H1 (cell line): ENCODE data around the gene LHFPL2. TPM values are rescaled to one million over a fixed set of nuclear protein-coding genes. Genes with fewer than 3 reads are reported as not detected.

ENCODE experiments used
- ATF3 ChIP-seq: IDR thresholded peaks from 2 replicates; pipeline ENCODE4 v1.6.1; 2011; ENCODE audit warnings: low read depth, mild to moderate bottlenecking, low read length; ENCODE audit not compliant: insufficient read depth
- POLR2AphosphoS5 ChIP-seq: IDR thresholded peaks from 2 replicates; pipeline ENCODE4 v1.6.1; 2011; ENCODE audit warnings: low read depth, low read length
- RFX5 ChIP-seq: IDR thresholded peaks from 2 replicates; pipeline ENCODE4 v1.6.1; 2011; ENCODE audit warnings: low read depth, low read length, improper control_type of control experiment, borderline replicate concordance
- RXRA ChIP-seq: IDR thresholded peaks from 2 replicates; pipeline ENCODE4 v1.6.1; 2011; ENCODE audit warnings: low read depth, mild to moderate bottlenecking, low read length, moderate library complexity; ENCODE audit not compliant: insufficient read depth
- SP1 ChIP-seq: IDR thresholded peaks from 2 replicates; pipeline ENCODE4 v1.6.1; 2011; ENCODE audit warnings: low read depth, low read length
- TCF12 ChIP-seq: IDR thresholded peaks from 2 replicates; pipeline ENCODE4 v1.6.1; 2011; ENCODE audit warnings: low read depth, mild to moderate bottlenecking, low read length
- YY1 ChIP-seq: IDR thresholded peaks from 2 replicates; pipeline ENCODE4 v1.6.1; 2011; ENCODE audit warnings: low read depth, mild to moderate bottlenecking, low read length
- polyA plus RNA-seq, 7 experiments: library from polyadenylated mRNA; depleted of rRNA in 3 of 7; stranded (reverse) in 5 of 7; unstranded in 2 of 7; fragments of >200 nt in 5 of 7; fragments of 200-250 nt in 2 of 7; gene quantifications; 1 replicate in 5 of 7; 2 replicates in 1 of 7; 4 replicates in 1 of 7; pipeline versions ENCODE4 v1.2.1 to v1.2.3, GENCODE V29; 2011 to 2013; ENCODE audit warnings: missing spikeins in 2 of 7, mixed read lengths in 2 of 7
- total RNA-seq: library from RNA; stranded (reverse); fragmentation: NEBNext Ultra II Directional; extraction: Animal tissue kit (Norgen Biotek cat#: 25700); gene quantifications from 2 replicates; pipeline ENCODE4 v1.2.1, GENCODE V29; 2021

LHFPL2 gene
- total and polyA plus RNA-seq, 2 of the 8 experiments (the other 6 are each of a cell fraction or from before 2014, with no cell fraction given): 9.6 to 43.0 TPM

GRCh38 chr5:78634229-78634628 is 14.3 kb downstream of the LHFPL2 start (continued):
- TF ChIP-seq ATF3: no peak
- no peak for TF ChIP-seq SP1
- TF ChIP-seq RFX5: no peak
- no peak for TF ChIP-seq YY1
- TF ChIP-seq RXRA: no peak
- no peak for TF ChIP-seq POLR2AphosphoS5
- TF ChIP-seq TCF12: no peak
